Measurements from ENCODE around the gene CPA4.

Gene CPA4

GRCh38 chr7:130275826-130276297 lies 17.1 kb upstream of the CPA4 start:
- DNase-seq, result no peak

GRCh38 chr7:130276796-130277762 lies 15.9 kb upstream of the CPA4 start:
- no peak for DNase-seq

GRCh38 chr7:130277763-130278643 lies 15.0 kb upstream of the CPA4 start:
- no peak for DNase-seq

GRCh38 chr7:130278860-130279259 lies 14.1 kb upstream of the CPA4 start:
- no peak for DNase-seq

- DNase-seq, result no peak
These were observed 13.7 kb upstream of the CPA4 start for GRCh38 chr7:130279286-130279685.

- no peak for DNase-seq
These were observed 13.1 kb upstream of the CPA4 start for GRCh38 chr7:130279906-130280305.

GRCh38 chr7:130281260-130281659 lies 11.7 kb upstream of the CPA4 start:
- DNase-seq, result no peak

- no peak for DNase-seq
These were observed 6.1 kb upstream of the CPA4 start for GRCh38 chr7:130286881-130287280.

- DNase-seq, result no peak
These were observed 4.8 kb upstream of the CPA4 start for GRCh38 chr7:130288168-130288567.

GRCh38 chr7:130288829-130289228 lies 4.1 kb upstream of the CPA4 start:
- no peak for DNase-seq

GRCh38 chr7:130289478-130289877 lies 3.5 kb upstream of the CPA4 start:
- no peak for DNase-seq

- DNase-seq, result no peak
These were observed 2.2 kb upstream of the CPA4 start for GRCh38 chr7:130290745-130291144.

- DNase-seq, result no peak
These were observed 560 bp downstream of the CPA4 start for GRCh38 chr7:130293521-130293920.

GRCh38 chr7:130294314-130294713 lies 1.4 kb downstream of the CPA4 start:
- no peak for DNase-seq

GRCh38 chr7:130296221-130296951 lies 3.4 kb downstream of the CPA4 start:
- DNase-seq, result no peak

GRCh38 chr7:130297628-130298543 lies 4.9 kb downstream of the CPA4 start:
- DNase-seq, result no peak

- DNase-seq, result no peak
These were observed 5.8 kb downstream of the CPA4 start for GRCh38 chr7:130298544-130299326.

GRCh38 chr7:130299866-130300265 lies 6.9 kb downstream of the CPA4 start:
- DNase-seq, result no peak

- no peak for DNase-seq
These were observed 8.6 kb downstream of the CPA4 start for GRCh38 chr7:130301501-130302020.

GRCh38 chr7:130302649-130303048 lies 9.7 kb downstream of the CPA4 start:
- no peak for DNase-seq

- DNase-seq, result no peak
These were observed 10.2 kb downstream of the CPA4 start for GRCh38 chr7:130303127-130303526.

Measured in activated gamma-delta T cell (primary cell).